ENCODE measurements around the gene ITPRID2.

ITPRID2 gene

DNA sequence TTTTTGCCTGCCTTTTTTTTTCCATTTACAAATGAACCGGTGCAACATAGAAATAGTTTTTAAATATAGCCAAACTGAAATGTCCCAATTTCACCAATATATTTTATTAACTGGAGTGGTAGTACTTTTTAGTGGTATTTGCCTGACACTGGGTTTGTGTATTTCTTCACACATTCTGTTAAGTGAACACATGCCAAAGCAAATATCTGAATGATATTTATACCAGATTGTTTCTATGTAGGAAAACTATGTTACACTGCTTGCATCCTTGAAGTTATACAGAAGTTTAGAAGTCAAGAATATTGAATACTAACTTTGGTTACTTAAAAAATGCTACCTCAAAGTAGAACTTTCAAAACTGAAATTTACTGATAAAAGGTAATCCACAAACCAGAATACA lies 19.4 kb upstream of the ITPRID2 start:
- Histone ChIP-seq H3K79me2 (ENCODE audit: insufficient read depth, low read length) (no peaks in the 10 kb centered on the region), H3K4me1 (ENCODE audit: insufficient read depth, low read length) (no peaks in the 10 kb centered on the region), H3K36me3 (ENCODE audit: insufficient read depth, low read length) (no peaks in the 10 kb centered on the region), H4K20me1 (ENCODE audit: insufficient read depth, low read length) (no peaks in the 10 kb centered on the region), H3K27ac (ENCODE audit: low read length) (no peak overlapping the region), H3K4me2 (ENCODE audit: insufficient read depth, low read length) (no peak overlapping the region), H2AFZ (ENCODE audit: low read depth, low read length) (no peak overlapping the region), H3K9ac (ENCODE audit: low read depth, low read length) (no peak overlapping the region), H3K27me3 (ENCODE audit: insufficient read depth, low read length, poor library complexity) (no peaks in the 10 kb centered on the region), H3K9me3 (ENCODE audit: insufficient read depth, low read length, severe bottlenecking) (no peaks in the 10 kb centered on the region), H3K4me3 (ENCODE audit: low read depth in 1 of 2, low read length in 2 of 2) (no peak overlapping the region)
- DNase-seq (no peak), ATAC-seq (ENCODE audit: insufficient read depth, low read depth) (no peak)
- TF ChIP-seq, protein P1, sequence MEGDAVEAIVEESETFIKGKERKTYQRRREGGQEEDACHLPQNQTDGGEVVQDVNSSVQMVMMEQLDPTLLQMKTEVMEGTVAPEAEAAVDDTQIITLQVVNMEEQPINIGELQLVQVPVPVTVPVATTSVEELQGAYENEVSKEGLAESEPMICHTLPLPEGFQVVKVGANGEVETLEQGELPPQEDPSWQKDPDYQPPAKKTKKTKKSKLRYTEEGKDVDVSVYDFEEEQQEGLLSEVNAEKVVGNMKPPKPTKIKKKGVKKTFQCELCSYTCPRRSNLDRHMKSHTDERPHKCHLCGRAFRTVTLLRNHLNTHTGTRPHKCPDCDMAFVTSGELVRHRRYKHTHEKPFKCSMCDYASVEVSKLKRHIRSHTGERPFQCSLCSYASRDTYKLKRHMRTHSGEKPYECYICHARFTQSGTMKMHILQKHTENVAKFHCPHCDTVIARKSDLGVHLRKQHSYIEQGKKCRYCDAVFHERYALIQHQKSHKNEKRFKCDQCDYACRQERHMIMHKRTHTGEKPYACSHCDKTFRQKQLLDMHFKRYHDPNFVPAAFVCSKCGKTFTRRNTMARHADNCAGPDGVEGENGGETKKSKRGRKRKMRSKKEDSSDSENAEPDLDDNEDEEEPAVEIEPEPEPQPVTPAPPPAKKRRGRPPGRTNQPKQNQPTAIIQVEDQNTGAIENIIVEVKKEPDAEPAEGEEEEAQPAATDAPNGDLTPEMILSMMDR (IDR thresholded peaks at IDR 0.05; ENCODE audit: borderline replicate concordance, extremely low read depth, low read length, poor library complexity, severe bottlenecking) = no peak
- no peak for TF ChIP-seq EZH2 (IDR thresholded peaks at IDR 0.05; ENCODE audit: borderline replicate concordance, low read depth, low read length, severe bottlenecking)

DNA sequence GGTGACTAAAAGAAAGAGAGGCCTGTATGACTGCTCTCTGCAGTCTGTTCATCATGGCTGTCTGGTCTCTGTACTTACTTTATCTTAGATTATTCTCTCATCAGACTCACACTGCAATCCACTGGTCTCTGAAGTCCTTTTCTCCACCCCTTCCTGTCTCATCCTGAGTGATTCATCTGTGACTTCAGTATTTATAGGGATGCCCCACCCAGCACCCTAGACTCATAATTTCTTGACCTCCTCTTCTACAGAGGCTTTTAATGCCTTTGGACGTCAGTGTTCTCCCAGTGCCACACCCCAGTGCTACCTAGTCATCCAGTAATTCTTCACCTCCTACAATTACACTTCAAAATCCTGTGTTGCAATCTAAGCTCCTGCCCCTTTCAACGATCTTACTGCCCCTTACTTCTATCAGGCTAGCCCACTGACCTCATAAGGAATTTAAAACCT lies 14.9 kb upstream of the ITPRID2 start:
- no peak for DNase-seq

DNA sequence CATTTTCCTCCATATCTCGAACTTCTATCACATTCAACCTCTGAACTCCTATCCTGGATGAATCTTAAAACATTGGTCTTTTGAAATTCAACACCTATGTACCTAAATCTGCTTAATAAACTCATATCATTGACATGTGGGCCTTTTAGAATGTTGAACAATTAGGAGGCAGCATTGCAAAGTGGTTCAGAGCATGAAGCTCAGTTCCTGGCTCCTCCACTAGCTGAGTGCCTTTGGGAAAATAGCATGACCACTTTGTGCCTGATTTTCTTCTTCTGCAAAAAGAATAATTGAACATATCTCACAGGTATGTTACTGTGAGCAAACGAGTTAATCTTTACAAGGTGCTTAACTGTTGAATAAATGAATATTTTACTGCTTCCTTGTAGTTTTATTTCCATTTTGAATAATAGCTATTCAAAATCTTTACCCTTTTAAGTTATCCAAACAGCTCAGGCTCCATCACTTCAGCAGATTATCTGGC lies 14.3 kb upstream of the ITPRID2 start:
- Histone ChIP-seq H3K27me3 (ENCODE audit: insufficient read depth, low read length, poor library complexity) (no peaks in the 10 kb centered on the region), H3K9me3 (ENCODE audit: insufficient read depth, low read length, severe bottlenecking) (no peaks in the 10 kb centered on the region), H3K4me2 (ENCODE audit: insufficient read depth, low read length) (no peak overlapping the region), H3K4me3 (ENCODE audit: low read depth in 1 of 2, low read length in 2 of 2) (no peak overlapping the region), H3K79me2 (ENCODE audit: insufficient read depth, low read length) (no peaks in the 10 kb centered on the region), H3K36me3 (ENCODE audit: insufficient read depth, low read length) (no peaks in the 10 kb centered on the region), H4K20me1 (ENCODE audit: insufficient read depth, low read length) (no peaks in the 10 kb centered on the region), H3K4me1 (ENCODE audit: insufficient read depth, low read length) (no peaks in the 10 kb centered on the region), H3K27ac (ENCODE audit: low read length) (no peak overlapping the region), H2AFZ (ENCODE audit: low read depth, low read length) (no peak overlapping the region), H3K9ac (ENCODE audit: low read depth, low read length) (no peak overlapping the region)
- no peak for TF ChIP-seq EZH2 (IDR thresholded peaks at IDR 0.05; ENCODE audit: borderline replicate concordance, low read depth, low read length, severe bottlenecking)
- TF ChIP-seq, protein P1 (IDR thresholded peaks at IDR 0.05; ENCODE audit: borderline replicate concordance, extremely low read depth, low read length, poor library complexity, severe bottlenecking) = no peak
- DNase-seq (no peak), ATAC-seq (ENCODE audit: insufficient read depth, low read depth) (no peak)

More for the DNA sequence above, 14.9 kb upstream of the ITPRID2 start:
- no peaks in the 10 kb centered on the region for H4K20me1 ChIP-seq (ENCODE audit: insufficient read depth, low read length)
- no peak overlapping the region for H3K4me2 ChIP-seq (ENCODE audit: insufficient read depth, low read length)
- no peaks in the 10 kb centered on the region for H3K4me1 ChIP-seq (ENCODE audit: insufficient read depth, low read length)
- TF ChIP-seq, protein P1 (IDR thresholded peaks at IDR 0.05; ENCODE audit: borderline replicate concordance, extremely low read depth, low read length, poor library complexity, severe bottlenecking) = no peak
- TF ChIP-seq EZH2 (IDR thresholded peaks at IDR 0.05; ENCODE audit: borderline replicate concordance, low read depth, low read length, severe bottlenecking) = no peak
- no peaks in the 10 kb centered on the region for H3K9me3 ChIP-seq (ENCODE audit: insufficient read depth, low read length, severe bottlenecking)
- no peaks in the 10 kb centered on the region for H3K36me3 ChIP-seq (ENCODE audit: insufficient read depth, low read length)
- no peak overlapping the region for H3K4me3 ChIP-seq (ENCODE audit: low read depth in 1 of 2, low read length in 2 of 2)
- H2AFZ ChIP-seq (ENCODE audit: low read depth, low read length) = no peak overlapping the region
- no peak overlapping the region for H3K27ac ChIP-seq (ENCODE audit: low read length)
- H3K9ac ChIP-seq (ENCODE audit: low read depth, low read length) = no peak overlapping the region
- no peaks in the 10 kb centered on the region for H3K79me2 ChIP-seq (ENCODE audit: insufficient read depth, low read length)
- no peaks in the 10 kb centered on the region for H3K27me3 ChIP-seq (ENCODE audit: insufficient read depth, low read length, poor library complexity)
- no peak for ATAC-seq (ENCODE audit: insufficient read depth, low read depth)

DNA sequence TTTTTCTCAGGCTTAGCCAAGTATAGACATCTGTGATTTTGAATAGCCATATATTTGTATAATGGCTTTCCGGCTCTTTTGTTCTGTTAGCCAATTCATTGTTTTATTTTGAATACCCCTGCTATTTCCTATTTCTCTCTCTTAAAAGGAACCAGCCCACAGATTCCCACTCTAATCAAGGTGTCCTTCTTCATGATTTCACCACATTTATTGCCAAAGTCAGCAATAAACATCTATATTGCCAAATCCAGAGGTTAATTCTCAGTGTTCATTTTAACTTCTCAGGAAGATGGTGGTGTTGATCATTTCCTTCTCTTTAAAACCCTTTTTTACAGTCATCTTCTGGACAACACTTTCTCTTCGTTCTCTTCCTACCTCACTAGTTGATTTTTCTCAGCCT lies 13.1 kb upstream of the ITPRID2 start:
- H3K36me3 ChIP-seq (ENCODE audit: insufficient read depth, low read length) = no peaks in the 10 kb centered on the region
- no peak for DNase-seq
- TF ChIP-seq, protein P1 (IDR thresholded peaks at IDR 0.05; ENCODE audit: borderline replicate concordance, extremely low read depth, low read length, poor library complexity, severe bottlenecking) = no peak
- TF ChIP-seq EZH2 (IDR thresholded peaks at IDR 0.05; ENCODE audit: borderline replicate concordance, low read depth, low read length, severe bottlenecking) = no peak
- H3K9me3 ChIP-seq (ENCODE audit: insufficient read depth, low read length, severe bottlenecking) = no peaks in the 10 kb centered on the region
- H2AFZ ChIP-seq (ENCODE audit: low read depth, low read length) = no peak overlapping the region
- ATAC-seq (ENCODE audit: insufficient read depth, low read depth) = no peak
- no peaks in the 10 kb centered on the region for H3K27me3 ChIP-seq (ENCODE audit: insufficient read depth, low read length, poor library complexity)
- no peak overlapping the region for H3K27ac ChIP-seq (ENCODE audit: low read length)
- H3K9ac ChIP-seq (ENCODE audit: low read depth, low read length) = no peak overlapping the region
- H3K4me1 ChIP-seq (ENCODE audit: insufficient read depth, low read length) = no peaks in the 10 kb centered on the region
- no peak overlapping the region for H3K4me3 ChIP-seq (ENCODE audit: low read depth in 1 of 2, low read length in 2 of 2)
- no peaks in the 10 kb centered on the region for H4K20me1 ChIP-seq (ENCODE audit: insufficient read depth, low read length)
- H3K79me2 ChIP-seq (ENCODE audit: insufficient read depth, low read length) = no peaks in the 10 kb centered on the region
- no peak overlapping the region for H3K4me2 ChIP-seq (ENCODE audit: insufficient read depth, low read length)

Measured in DND-41 (cell line).